HepG2 (cell line): ENCODE results near the gene FITM2.
A peak's percentile ranks its signal among the peaks of the same experiment; 100 is the strongest.

Source experiments
- ATF6 ChIP-seq: sonication (generic); formaldehyde crosslinking; conservative IDR thresholded peaks from 2 replicates; pipeline ENCODE4 v1.4.0; 2020; ENCODE audit warnings: missing genetic modification reagents
- CTCF ChIP-seq: sonication (generic); formaldehyde crosslinking; IDR thresholded peaks from 2 replicates; pipeline ENCODE4 v1.5.0; 2020; ENCODE audit warnings: mild to moderate bottlenecking, missing genetic modification reagents, moderate library complexity
- EZH2 ChIP-seq: conservative IDR thresholded peaks from 2 replicates; pipeline ENCODE4 v1.6.1; 2012; ENCODE audit warnings: mild to moderate bottlenecking, low read depth, low read length, moderate library complexity
- FOXA3 ChIP-seq: IDR thresholded peaks from 2 replicates; pipeline ENCODE4 v1.6.1; 2016; ENCODE audit warnings: missing genetic modification reagents, missing compliant biosample characterization
- KIAA2018 ChIP-seq: sonication (generic); formaldehyde crosslinking; IDR thresholded peaks from 2 replicates; pipeline ENCODE4 v1.5.0; 2020; ENCODE audit warnings: mild to moderate bottlenecking, missing genetic modification reagents, borderline replicate concordance
- POLR2AphosphoS5 ChIP-seq: IDR thresholded peaks from 2 replicates; pipeline ENCODE4 v1.6.1; 2012; ENCODE audit warnings: low read depth, low read length
- RAD21 ChIP-seq: fragments of 450-650 bp; formaldehyde crosslinking; IDR thresholded peaks from 2 replicates; pipeline ENCODE4 v1.5.0; 2020; ENCODE audit warnings: mild to moderate bottlenecking
- SMAD1 ChIP-seq: sonication (generic); formaldehyde crosslinking; IDR thresholded peaks from 2 replicates; pipeline ENCODE4 v1.4.0; 2020; ENCODE audit warnings: missing genetic modification reagents, low read depth, mild to moderate bottlenecking, borderline replicate concordance
- SRSF1 ChIP-seq: fragments of 200-400 bp; formaldehyde crosslinking; optimal IDR thresholded peaks from 2 replicates; pipeline ENCODE3; 2017; ENCODE audit warnings: mild to moderate bottlenecking, low read depth, low read length, moderate library complexity
- ZNF331 ChIP-seq: sonication (generic); formaldehyde crosslinking; IDR thresholded peaks from 2 replicates; pipeline ENCODE4 v1.4.0; 2020; ENCODE audit warnings: missing genetic modification reagents

GRCh38 chr20:44271915-44272663 is 38.9 kb downstream of the FITM2 start:
- TF ChIP-seq SMAD1 (CRISPR knock-in tag) (no peak), ZNF331 (no peak), CTCF (CRISPR knock-in tag) (peak; percentile 46), SRSF1 (no peak), KIAA2018 (CRISPR knock-in tag) (no peak), FOXA3 (no peak), POLR2AphosphoS5 (no peak), RAD21 (no peak), EZH2 (no peak), ATF6 (CRISPR knock-in tag) (no peak)
